GM19025 (cell line): ENCODE data around the gene ZNF556.
"Not testable (repeated sequence)": the region's sequence is repeated elsewhere in the genome, so short reads cannot be mapped to it uniquely, and the experiment has no call there.

Experiments used
- ATAC-seq: cut with Tn5 transposase; IDR thresholded peaks from one replicate; pipeline ENCODE4 v1.9.1; 2021; ENCODE audit warnings: mild to moderate bottlenecking, low read depth, moderate library complexity; ENCODE audit not compliant: unreplicated experiment

ZNF556 gene

DNA sequence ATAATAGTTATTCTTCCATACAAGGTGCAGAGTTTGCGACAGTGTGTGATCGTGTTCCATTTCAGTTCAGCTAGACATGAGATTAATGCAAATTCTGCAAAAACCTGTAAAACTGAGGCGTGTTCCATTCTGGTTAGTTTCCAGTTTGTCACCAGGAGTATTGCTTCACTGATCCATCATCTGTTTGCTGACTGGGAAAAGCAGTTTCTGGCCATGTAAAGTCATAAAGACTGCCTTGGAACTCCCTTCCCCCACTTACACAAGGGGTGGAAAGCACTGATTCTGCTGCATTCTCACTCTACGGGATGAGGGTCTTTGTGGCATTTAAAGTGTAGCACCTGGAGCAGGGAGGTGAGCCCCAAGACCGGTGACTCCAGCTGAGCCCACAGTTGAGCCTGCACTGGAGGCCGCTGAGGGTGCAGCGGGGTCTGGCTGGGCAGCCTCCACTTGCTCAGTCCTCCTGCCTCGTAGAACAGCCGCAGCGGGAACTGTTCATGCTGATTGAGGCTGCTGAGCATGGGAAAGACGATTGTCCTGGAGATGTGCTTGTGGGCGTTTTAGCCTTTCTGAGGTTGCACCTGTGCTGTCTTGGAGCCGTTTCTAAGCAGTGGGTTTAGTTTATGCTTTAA lies 35.6 kb downstream of the ZNF556 start:
- ATAC-seq: no peak

DNA sequence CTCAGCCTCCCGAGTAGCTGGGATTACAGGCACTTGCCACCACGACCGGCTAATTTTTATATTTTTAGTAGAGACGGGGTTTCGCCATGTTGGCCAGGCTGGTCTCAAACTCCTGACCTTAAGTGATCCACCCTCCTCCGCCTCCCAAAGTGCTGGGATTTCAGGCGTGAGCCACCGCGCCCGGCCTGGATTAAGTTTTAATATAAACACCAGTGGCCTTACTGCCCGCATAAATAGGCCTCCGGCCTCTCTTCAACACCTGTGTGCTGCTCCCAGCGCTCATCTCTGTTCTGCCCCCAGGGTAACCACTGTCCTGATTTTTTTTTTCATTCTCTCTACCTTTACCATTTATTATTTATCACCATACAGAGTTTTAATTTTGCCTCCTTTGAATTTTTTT lies 36.2 kb downstream of the ZNF556 start:
- not testable (repeated sequence) for ATAC-seq

DNA sequence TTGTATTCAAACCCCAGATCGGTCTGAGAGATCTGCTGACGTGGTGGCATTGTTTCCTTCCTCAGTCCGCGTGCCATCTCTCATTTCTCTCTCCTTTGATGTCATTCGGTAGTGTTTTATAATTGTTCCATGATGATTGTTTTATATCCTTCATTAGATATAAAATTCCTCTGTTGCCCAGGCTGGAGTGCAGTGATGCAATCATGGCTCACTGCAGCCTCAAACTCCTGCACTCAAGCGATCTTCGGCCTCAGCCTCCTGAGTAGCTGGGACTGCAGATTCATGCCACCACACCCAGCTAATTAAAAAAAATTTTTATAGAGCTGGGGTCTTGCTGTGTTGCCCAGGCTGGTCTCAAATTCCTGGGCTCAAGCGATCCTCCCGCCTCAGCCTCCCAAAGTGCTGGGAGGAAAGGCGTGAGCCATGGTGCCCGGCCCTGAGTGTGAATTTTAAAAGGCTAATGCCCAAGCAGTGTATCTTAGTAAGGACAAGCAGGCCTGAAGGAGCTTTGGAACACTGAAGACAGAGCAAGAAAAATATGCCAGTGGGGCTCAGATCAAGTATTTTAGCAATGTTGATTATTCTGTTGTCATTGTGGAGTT lies 38.9 kb downstream of the ZNF556 start:
- no peak for ATAC-seq

DNA sequence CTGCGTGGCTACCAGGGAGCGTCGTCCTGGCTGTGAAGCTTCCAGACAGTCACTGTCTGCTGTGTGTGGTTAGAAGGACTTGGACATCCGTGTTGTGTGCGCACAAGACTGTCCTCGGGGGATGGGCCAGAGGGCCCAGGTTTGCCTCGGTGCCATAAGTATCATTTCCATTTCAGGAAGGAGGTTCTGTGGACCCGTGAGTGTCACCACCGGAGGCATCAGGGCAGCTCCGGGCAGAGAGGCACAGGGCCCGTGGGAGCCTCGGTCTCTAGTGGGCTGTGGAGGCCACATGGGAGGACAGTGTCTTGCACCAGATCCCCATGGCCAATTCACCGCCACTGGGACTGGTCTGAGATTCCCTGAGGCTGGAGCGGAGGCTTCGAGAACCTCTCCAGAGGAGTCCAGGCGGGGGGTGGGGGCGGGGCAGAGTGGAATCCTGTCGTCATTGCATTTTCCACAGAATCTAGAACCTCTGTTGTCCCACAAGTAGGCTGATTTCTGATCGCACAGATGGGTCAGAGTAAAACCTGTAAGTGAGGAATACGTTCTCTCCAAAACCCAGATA lies 39.6 kb downstream of the ZNF556 start:
- ATAC-seq: no peak

DNA sequence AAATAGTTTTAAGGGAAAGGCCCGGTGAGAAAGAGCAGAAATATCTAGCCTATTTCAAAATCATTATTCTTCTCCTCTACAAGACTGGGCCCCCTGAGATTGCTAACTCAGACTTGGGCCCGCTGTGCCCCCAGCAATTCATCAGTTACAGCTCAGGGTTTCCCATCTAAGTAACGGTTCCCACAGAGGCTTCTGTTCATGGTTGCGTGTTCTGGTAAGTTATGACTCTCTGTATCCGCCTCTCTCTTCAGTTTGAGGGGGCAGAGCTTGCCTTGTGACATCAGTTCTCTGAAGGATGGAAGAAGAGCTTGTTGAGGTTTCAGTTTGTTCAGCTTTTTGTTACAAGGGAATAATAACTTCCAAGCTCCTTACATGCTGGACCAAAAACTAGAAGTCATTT lies 45.2 kb downstream of the ZNF556 start:
- no peak for ATAC-seq

DNA sequence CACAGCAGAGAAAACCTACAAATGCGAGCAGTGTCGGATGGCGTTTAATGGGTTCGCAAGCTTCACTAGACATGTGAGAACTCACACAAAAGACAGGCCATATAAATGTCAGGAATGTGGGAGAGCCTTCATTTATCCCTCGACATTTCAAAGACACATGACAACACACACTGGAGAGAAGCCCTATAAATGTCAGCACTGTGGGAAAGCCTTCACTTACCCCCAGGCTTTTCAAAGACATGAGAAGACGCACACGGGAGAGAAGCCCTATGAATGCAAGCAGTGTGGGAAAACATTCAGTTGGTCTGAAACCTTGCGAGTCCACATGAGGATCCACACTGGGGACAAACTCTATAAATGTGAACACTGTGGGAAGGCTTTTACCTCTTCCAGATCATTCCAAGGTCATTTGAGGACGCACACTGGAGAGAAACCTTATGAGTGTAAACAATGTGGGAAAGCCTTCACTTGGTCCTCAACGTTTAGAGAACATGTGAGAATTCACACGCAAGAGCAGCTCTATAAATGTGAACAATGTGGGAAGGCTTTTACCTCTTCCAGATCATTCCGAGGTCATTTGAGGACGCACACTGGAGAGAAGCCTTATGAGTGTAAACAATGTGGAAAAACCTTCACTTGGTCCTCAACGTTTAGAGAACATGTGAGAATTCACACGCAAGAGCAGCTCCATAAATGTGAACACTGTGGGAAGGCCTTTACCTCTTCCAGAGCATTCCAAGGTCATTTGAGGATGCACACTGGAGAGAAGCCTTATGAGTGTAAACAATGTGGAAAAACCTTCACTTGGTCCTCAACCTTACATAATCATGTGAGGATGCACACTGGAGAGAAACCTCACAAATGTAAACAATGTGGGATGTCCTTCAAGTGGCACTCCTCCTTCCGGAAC lies 50.4 kb downstream of the ZNF556 start:
- ATAC-seq: no peak

DNA sequence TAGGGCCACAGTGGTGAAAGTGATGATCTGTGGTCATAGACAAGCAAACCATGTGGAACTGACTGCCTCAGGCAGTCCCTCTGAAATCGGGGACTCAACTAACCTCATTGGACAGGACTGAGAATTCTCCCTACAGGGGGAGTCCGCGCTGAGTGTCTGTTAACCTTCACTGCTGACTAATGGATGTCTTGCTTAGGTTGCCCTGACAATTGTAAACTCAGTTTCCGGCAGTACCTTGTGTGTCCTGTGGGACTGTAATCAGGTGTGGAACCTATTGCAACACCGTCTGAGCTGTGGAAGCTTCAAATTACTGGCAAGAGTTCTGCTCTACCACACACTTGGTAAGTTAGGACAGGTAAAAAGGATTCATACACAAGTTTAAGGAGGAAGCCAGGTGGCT lies 55.9 kb downstream of the ZNF556 start:
- no peak for ATAC-seq

DNA sequence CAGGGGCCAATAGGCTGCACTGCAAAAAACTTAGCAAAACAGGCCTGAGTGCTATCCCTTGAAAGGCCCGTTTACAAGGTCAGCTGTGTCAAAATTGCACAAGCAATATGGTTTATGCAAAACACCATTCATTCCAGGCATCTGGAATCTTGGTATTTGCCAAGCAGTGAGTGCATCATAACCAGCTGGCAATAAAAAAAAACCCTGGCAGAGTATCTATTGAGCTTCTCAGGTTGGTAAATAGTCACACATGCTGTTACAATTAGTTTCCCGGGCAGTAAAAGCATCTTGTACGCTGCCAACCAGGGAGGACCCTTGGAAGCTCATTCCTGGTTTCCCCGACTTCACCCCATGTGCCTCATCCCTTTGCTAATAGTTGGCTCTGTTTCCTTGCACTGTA lies 56.4 kb downstream of the ZNF556 start:
- ATAC-seq: no peak

DNA sequence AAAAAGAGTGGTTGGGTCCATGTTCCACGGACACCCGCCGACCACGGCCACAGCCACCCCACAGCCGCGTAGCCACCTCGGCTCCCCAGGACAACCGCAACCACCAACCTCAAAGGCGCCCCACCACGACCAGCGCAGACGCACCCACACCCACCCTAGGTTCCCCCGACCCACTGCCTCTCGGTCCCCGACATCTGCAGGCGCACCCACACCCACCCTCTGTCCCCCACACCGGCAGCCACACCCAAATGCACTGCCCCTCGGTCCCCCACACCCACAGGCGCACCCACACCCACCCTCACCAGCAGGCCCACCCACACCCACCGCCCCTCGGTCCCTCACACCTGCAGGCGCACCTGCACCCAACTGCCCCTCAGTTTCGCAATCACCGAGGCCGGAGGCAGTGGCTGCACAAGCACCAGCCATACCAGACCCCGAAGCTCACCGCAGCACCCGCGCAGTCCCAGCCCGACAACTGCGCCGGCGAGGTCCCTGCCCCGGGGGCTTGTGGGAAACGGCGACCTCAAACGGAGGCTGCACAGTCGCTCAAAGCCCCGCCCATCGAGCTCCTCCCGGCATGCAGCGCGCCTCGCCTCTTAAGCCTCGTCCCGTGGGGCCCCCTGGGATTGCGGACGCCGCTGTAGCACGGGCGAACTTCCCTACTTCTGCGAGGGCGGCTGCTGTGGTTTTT lies 59.4 kb downstream of the ZNF556 start:
- ATAC-seq: no peak

DNA sequence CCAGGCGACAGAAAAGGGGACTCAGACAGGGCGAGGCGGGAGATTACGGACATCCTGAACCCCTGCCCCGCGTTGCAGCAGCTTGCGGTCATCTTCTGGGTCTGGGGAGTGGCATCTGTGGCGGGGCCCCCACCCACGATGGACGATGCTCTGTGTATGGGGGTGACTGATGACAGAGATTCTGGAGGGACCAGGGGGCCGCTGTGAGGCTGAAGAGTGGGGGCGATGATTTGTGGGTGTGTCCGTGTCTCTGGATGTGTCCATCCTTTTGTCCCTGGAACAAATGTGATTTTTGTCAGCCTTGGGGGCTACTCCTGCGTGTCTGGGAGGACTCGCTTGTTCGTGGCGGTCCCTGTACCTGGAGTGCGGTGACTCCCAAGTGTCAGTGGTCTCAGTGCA lies 59.9 kb downstream of the ZNF556 start:
- no peak for ATAC-seq
